Measurements from ENCODE around the gene CRACR2A. TPM values are rescaled to one million over a fixed set of nuclear protein-coding genes. Genes with fewer than 3 reads are reported as not detected.

The CRACR2A gene
- total RNA-seq, 2 donors from 2014 or later = 1.1 to 4.7 TPM

- TF ChIP-seq CTCF (conservative IDR thresholded peaks at IDR 0.05) = no peak
- H3K9ac ChIP-seq (ENCODE audit: extremely low read depth, low read length, poor library complexity, severe bottlenecking) = no peak overlapping the region
- WGBS, 2 experiments (ENCODE audit: insufficient coverage in 1 of 2, insufficient read length in 1 of 2) = 89 to 90% methylated on average over 11 of the region's 12 CpGs
- H3K27me3 ChIP-seq (ENCODE audit: control insufficient read depth, insufficient read depth, low read length, poor library complexity, severe bottlenecking) = no peaks in the 10 kb centered on the region
- no peaks in the 10 kb centered on the region for H3K36me3 ChIP-seq (ENCODE audit: control insufficient read depth, insufficient read depth, low read length)
- H3K9me3 ChIP-seq (ENCODE audit: control insufficient read depth, low read length) = no peaks in the 10 kb centered on the region
- no peak overlapping the region for H3K4me3 ChIP-seq (ENCODE audit: low read length)
- no peak for DNase-seq
- no peaks in the 10 kb centered on the region for H3K4me1 ChIP-seq (ENCODE audit: control insufficient read depth, insufficient read depth, low read length)
- Mint-ChIP-seq H3K27me3 (ENCODE audit: insufficient read depth) (peaks cover 10% of the 10 kb centered on the region), H3K36me3 (ENCODE audit: low read depth) (no peaks in the 10 kb centered on the region), H3K27ac (no peak overlapping the region), H3K9me3 (peaks cover 11% of the 10 kb centered on the region), H3K4me3 (no peak overlapping the region), H3K4me1 (no peaks in the 10 kb centered on the region)
- peak overlapping the region; percentile 1 for H3K27ac ChIP-seq (ENCODE audit: low read depth, low read length)
Observed at GRCh38 chr12:3684449-3685051, 68.4 kb downstream of the CRACR2A start.

- no peaks in the 10 kb centered on the region for H3K36me3 Mint-ChIP-seq (ENCODE audit: low read depth)
- 89 to 100% methylated on average over 1 to 4 of the region's 4 CpGs for WGBS, 2 experiments (ENCODE audit: insufficient coverage in 1 of 2, insufficient read length in 1 of 2)
- H3K27me3 Mint-ChIP-seq (ENCODE audit: insufficient read depth) = peaks cover 10% of the 10 kb centered on the region
- Histone ChIP-seq H3K4me1 (ENCODE audit: control insufficient read depth, insufficient read depth, low read length) (no peaks in the 10 kb centered on the region), H3K27ac (ENCODE audit: low read depth, low read length) (no peak overlapping the region), H3K36me3 (ENCODE audit: control insufficient read depth, insufficient read depth, low read length) (no peaks in the 10 kb centered on the region), H3K27me3 (ENCODE audit: control insufficient read depth, insufficient read depth, low read length, poor library complexity, severe bottlenecking) (no peaks in the 10 kb centered on the region), H3K4me3 (ENCODE audit: low read length) (no peak overlapping the region), H3K9ac (ENCODE audit: extremely low read depth, low read length, poor library complexity, severe bottlenecking) (no peak overlapping the region), H3K9me3 (ENCODE audit: control insufficient read depth, low read length) (no peaks in the 10 kb centered on the region)
- H3K4me1 Mint-ChIP-seq = no peaks in the 10 kb centered on the region
- H3K9me3 Mint-ChIP-seq = peaks cover 6% of the 10 kb centered on the region
- H3K4me3 Mint-ChIP-seq = no peak overlapping the region
- H3K27ac Mint-ChIP-seq = no peak overlapping the region
- DNase-seq = no peak
- TF ChIP-seq CTCF (conservative IDR thresholded peaks at IDR 0.05) = no peak
Observed at GRCh38 chr12:3683670-3684069, 69.2 kb downstream of the CRACR2A start.

GRCh38 chr12:3681595-3682061 is 71.3 kb downstream of the CRACR2A start:
- H3K4me3 Mint-ChIP-seq = no peak overlapping the region
- no peak overlapping the region for H3K27ac Mint-ChIP-seq
- H3K27me3 Mint-ChIP-seq (ENCODE audit: insufficient read depth) = peaks cover 9% of the 10 kb centered on the region
- DNase-seq = no peak
- 90 to 97% methylated on average over 2 to 6 of the region's 6 CpGs for WGBS, 2 experiments (ENCODE audit: insufficient coverage in 1 of 2, insufficient read length in 1 of 2)
- no peaks in the 10 kb centered on the region for H3K9me3 Mint-ChIP-seq
- no peak for TF ChIP-seq CTCF (conservative IDR thresholded peaks at IDR 0.05)
- H3K27ac ChIP-seq (ENCODE audit: low read depth, low read length) = no peak overlapping the region
- no peaks in the 10 kb centered on the region for H3K27me3 ChIP-seq (ENCODE audit: control insufficient read depth, insufficient read depth, low read length, poor library complexity, severe bottlenecking)
- H3K36me3 Mint-ChIP-seq (ENCODE audit: low read depth) = peaks cover 4% of the 10 kb centered on the region
- no peak overlapping the region for H3K9ac ChIP-seq (ENCODE audit: extremely low read depth, low read length, poor library complexity, severe bottlenecking)
- H3K4me1 ChIP-seq (ENCODE audit: control insufficient read depth, insufficient read depth, low read length) = no peaks in the 10 kb centered on the region
- H3K9me3 ChIP-seq (ENCODE audit: control insufficient read depth, low read length) = no peaks in the 10 kb centered on the region
- no peak overlapping the region for H3K4me3 ChIP-seq (ENCODE audit: low read length)
- no peaks in the 10 kb centered on the region for H3K36me3 ChIP-seq (ENCODE audit: control insufficient read depth, insufficient read depth, low read length)
- no peaks in the 10 kb centered on the region for H3K4me1 Mint-ChIP-seq

Data from endodermal cell (in vitro differentiated cells).